ENCODE measurements around the gene TP53RK.
A peak's percentile ranks its signal among the peaks of the same experiment; 100 is the strongest.

TP53RK gene

DNA sequence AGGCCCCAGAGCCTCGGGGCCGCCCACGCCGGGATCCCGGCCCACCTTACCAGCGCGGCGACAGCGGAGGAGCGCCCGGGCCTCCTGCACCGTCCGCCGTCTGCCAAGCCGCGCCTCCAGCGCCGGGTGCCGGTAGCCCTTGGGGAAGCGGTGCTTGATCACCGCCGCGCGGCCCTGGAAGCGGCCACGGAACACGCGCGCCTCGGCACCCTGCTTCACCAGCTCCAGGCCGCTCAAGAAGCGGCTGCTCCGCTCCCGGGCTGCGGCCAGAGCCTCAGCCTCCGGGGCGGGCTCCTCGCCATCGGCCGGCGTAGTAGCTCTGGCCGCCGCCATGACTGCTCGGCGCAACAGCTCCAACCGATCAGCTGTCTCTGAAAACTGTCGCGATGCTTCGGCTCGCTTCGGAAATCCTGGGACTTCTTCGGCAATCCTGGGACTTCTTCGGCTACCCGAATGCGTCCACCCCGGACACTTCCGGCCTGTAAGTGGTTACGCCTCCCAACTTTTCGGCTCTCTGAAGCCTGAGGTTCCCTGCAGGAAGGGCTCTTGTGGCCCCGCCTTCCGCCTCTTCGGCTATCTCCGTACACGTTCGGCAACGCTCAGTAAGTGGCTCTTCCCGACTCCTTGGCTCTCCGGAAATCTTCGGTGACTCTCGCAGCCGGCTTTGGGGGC is at the start of gene TP53RK:
Gene TP53RK, minus strand, starts transcription at position 363 of the 672 bp plus-strand sequence. Its CDS starts 30 bp downstream, at position 333.
- Mint-ChIP-seq H3K27me3 (no peaks in the 10 kb centered on the region), H3K27ac (peak within 1 kb of the TSS; percentile 90), H3K9me3 (no peaks in the 10 kb centered on the region), H3K4me3 (peak within 1 kb of the TSS; percentile 97), H3K4me1 (peaks cover 27% of the 10 kb centered on the region), H3K36me3 (peaks cover 10% of the 10 kb centered on the region)
- ATAC-seq (ENCODE audit: low read depth), result peak; percentile 92
- DNase-seq (ENCODE audit: low spot score in 2 of 2), result peak; percentile 88 to 90

DNA sequence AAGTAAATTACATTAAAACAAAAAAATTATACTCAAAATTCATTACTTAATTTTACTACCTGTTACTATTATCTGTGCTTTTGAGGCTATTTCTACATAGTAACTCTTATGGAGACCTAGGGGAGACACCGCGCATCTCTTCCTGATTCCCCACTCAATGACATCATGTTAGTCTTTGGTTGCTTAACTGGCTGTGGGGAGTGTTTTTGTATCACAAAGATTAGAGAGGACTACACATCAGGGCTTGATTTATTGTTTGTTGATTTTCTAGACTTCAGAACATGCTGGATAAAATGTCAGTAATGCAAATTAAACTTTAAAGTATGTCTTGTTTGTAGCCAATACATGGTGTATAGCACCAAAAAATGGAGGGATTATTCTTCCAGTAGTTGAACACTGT is 46.2 kb upstream of the TP53RK start:
- no peaks in the 10 kb centered on the region for H3K4me1 Mint-ChIP-seq
- H3K9me3 Mint-ChIP-seq, result no peaks in the 10 kb centered on the region
- no peak for DNase-seq (ENCODE audit: low spot score in 2 of 2)
- H3K4me3 Mint-ChIP-seq, result no peak overlapping the region
- ATAC-seq (ENCODE audit: low read depth), result no peak
- H3K36me3 Mint-ChIP-seq, result no peaks in the 10 kb centered on the region
- no peak overlapping the region for H3K27ac Mint-ChIP-seq
- H3K27me3 Mint-ChIP-seq, result peaks cover 12% of the 10 kb centered on the region

DNA sequence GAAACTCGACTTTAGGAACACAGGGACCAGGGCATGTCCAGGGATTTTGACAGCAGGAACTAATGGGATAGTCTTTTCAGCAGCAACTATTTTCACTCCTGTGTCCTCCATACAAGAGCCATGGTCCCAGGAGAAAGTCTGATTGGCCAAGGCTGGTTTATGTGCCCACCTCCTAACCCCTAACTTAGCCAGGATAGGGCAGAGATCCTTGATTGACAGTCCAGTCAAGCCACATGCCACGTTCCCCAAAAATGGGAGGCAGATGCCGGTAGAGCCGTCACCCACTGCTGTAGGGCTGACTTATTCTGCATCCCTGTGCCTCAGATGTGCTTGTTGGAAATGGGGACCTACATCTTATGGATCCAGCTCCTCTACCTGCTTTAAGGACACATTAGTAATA is 42.5 kb upstream of the TP53RK start:
- DNase-seq (ENCODE audit: low spot score in 2 of 2) (no peak), ATAC-seq (ENCODE audit: low read depth) (no peak)
- H3K36me3 Mint-ChIP-seq, result no peaks in the 10 kb centered on the region
- H3K27ac Mint-ChIP-seq, result no peak overlapping the region
- H3K4me1 Mint-ChIP-seq, result no peaks in the 10 kb centered on the region
- H3K4me3 Mint-ChIP-seq, result no peak overlapping the region
- peaks cover 12% of the 10 kb centered on the region for H3K27me3 Mint-ChIP-seq
- peaks cover 2% of the 10 kb centered on the region for H3K9me3 Mint-ChIP-seq

DNA sequence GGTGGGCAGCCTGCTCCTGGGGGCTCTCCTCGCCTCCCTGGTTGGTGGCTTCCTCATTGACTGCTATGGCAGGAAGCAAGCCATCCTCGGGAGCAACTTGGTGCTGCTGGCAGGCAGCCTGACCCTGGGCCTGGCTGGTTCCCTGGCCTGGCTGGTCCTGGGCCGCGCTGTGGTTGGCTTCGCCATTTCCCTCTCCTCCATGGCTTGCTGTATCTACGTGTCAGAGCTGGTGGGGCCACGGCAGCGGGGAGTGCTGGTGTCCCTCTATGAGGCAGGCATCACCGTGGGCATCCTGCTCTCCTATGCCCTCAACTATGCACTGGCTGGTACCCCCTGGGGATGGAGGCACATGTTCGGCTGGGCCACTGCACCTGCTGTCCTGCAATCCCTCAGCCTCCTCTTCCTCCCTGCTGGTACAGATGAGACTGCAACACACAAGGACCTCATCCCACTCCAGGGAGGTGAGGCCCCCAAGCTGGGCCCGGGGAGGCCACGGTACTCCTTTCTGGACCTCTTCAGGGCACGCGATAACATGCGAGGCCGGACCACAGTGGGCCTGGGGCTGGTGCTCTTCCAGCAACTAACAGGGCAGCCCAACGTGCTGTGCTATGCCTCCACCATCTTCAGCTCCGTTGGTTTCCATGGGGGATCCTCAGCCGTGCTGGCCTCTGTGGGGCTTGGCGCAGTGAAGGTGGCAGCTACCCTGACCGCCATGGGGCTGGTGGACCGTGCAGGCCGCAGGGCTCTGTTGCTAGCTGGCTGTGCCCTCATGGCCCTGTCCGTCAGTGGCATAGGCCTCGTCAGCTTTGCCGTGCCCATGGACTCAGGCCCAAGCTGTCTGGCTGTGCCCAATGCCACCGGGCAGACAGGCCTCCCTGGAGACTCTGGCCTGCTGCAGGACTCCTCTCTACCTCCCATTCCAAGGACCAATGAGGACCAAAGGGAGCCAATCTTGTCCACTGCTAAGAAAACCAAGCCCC is 36.2 kb upstream of the TP53RK start:
- H3K27ac Mint-ChIP-seq, result no peak overlapping the region
- H3K27me3 Mint-ChIP-seq, result peaks cover 5% of the 10 kb centered on the region
- no peak for ATAC-seq (ENCODE audit: low read depth)
- H3K4me1 Mint-ChIP-seq, result no peaks in the 10 kb centered on the region
- no peaks in the 10 kb centered on the region for H3K36me3 Mint-ChIP-seq
- H3K9me3 Mint-ChIP-seq, result peaks cover 2% of the 10 kb centered on the region
- no peak overlapping the region for H3K4me3 Mint-ChIP-seq
- no peak for DNase-seq (ENCODE audit: low spot score in 2 of 2)

DNA sequence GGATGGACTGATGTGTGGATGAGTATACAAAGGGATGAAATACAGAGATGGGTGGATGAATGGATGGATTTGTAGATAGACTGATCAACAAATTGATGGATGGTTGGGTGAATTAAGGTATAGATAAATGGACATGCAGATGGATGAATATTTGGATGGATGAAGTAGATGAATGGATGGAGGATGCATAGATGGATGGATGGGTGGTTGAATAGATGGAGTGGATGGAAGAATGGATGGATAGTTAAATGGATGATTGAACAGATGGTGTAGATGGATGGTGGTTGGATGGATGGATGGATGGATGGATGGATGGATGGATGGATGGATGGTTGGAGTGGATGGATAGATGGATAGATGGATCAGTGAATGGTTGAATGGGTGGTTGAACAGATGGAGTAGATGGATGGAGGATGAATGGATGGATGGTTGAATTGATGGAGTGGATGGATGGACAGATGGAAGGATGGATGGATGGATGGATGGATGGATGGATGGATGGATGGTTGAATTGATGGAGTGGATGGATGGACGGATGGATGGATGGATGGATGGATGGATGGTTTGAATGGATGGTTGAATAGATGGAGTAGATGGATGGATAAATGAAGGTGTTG is 35.2 kb upstream of the TP53RK start:
- Mint-ChIP-seq H3K4me1 (no peaks in the 10 kb centered on the region), H3K36me3 (no peaks in the 10 kb centered on the region), H3K27ac (no peak overlapping the region), H3K4me3 (no peak overlapping the region), H3K27me3 (no peaks in the 10 kb centered on the region), H3K9me3 (peaks cover 1% of the 10 kb centered on the region)
- DNase-seq (ENCODE audit: low spot score in 2 of 2), result no peak
- ATAC-seq (ENCODE audit: low read depth), result no peak

DNA sequence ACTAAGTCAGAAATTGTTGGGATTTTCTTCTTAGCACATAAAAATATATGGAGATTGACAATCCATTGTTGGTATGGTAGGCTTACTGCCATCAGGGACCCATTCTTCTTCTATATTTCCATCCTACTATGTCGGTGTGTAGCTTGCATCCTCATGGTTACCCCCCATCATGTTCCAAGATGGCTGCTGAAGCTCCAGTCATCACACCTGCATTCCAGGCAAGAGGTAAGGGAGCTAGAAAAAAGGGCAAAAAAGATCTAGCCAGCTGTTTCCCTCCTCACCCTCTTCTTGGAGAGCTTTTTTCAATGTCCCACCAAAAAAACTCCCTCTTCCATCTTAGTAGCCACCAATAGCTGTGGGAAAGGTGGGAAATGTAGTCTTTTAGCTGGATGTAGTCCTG is 33.8 kb upstream of the TP53RK start:
- no peaks in the 10 kb centered on the region for H3K27me3 Mint-ChIP-seq
- H3K27ac Mint-ChIP-seq, result no peak overlapping the region
- no peaks in the 10 kb centered on the region for H3K4me1 Mint-ChIP-seq
- no peaks in the 10 kb centered on the region for H3K36me3 Mint-ChIP-seq
- ATAC-seq (ENCODE audit: low read depth), result no peak
- H3K4me3 Mint-ChIP-seq, result no peak overlapping the region
- DNase-seq (ENCODE audit: low spot score in 2 of 2), result no peak
- peaks cover 1% of the 10 kb centered on the region for H3K9me3 Mint-ChIP-seq

DNA sequence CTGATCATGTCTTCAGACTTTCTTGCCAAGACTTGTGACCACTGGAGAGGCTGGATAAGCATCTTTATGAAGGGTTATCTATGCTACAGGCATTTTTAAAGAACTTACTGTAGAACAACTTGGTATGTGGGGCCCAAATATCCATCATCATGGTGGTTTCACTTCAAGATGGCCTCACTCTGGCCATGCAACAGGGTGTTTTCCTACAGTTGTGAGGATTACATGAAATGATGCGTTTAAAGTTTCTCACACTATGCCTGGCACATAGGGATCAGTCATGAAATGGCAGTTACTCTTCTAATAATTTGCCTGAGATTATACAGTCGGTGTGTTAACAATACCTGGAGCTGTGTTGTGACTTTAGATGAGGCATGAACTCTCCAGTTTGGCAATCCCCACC is 33.2 kb upstream of the TP53RK start:
- ATAC-seq (ENCODE audit: low read depth) (no peak), DNase-seq (ENCODE audit: low spot score in 2 of 2) (no peak)
- Mint-ChIP-seq H3K36me3 (no peaks in the 10 kb centered on the region), H3K9me3 (peaks cover 1% of the 10 kb centered on the region), H3K27me3 (no peaks in the 10 kb centered on the region), H3K4me3 (no peak overlapping the region), H3K27ac (no peak overlapping the region), H3K4me1 (no peaks in the 10 kb centered on the region)

DNA sequence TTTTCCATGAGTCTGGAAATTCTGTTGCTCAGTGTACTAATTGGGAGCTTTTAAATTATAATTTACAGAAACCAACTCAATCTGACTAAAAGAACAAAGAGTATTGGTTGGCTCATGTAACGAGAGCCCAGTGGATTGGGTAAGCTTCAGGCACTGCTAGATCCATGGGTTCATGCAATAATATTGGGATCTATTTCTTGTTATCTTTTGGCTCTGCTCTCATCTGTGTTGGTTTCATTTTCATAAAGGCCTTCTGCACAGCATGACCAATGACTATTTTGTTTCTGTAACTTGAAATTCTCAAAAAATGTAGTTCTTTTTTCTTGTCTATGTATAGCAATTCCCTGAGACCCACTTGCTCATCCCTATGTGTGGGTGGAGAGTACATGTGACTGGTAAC is 32.2 kb upstream of the TP53RK start:
- Mint-ChIP-seq H3K9me3 (peaks cover 1% of the 10 kb centered on the region), H3K4me1 (no peaks in the 10 kb centered on the region), H3K27ac (no peak overlapping the region), H3K4me3 (no peak overlapping the region), H3K36me3 (no peaks in the 10 kb centered on the region), H3K27me3 (peaks cover 1% of the 10 kb centered on the region)
- DNase-seq (ENCODE audit: low spot score in 2 of 2), result no peak
- no peak for ATAC-seq (ENCODE audit: low read depth)

DNA sequence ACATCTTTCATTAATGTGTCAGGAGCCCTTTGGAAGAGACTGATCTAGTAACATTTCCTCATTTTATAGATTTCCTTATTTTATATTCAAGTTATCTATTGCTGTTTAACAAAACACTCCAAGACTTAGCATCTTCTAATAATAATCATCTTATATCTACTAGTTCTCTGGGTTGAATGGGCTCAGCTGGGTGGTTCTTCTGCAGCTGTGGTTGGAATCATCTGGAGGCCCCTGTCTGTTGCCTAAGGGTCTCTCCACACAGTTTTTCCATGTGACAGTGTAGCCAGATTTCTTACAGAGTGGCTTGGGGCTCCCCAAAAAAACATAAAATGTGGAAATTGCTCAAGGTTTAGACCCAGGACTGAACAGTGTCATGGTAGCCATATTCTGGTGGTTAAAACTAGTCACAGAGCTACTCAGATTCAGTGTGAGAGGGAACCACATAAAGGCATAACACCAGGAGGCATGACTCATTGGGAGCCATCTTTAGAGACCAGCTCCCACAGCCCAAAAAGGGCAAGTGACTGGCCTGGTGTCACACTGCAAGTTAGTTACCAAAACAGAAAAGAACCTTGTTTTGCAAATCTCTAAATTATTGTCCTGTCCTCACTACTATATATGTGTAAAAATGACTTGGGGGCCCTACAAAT is 31.7 kb upstream of the TP53RK start:
- Mint-ChIP-seq H3K27me3 (peaks cover 1% of the 10 kb centered on the region), H3K27ac (no peak overlapping the region), H3K9me3 (peaks cover 1% of the 10 kb centered on the region), H3K36me3 (no peaks in the 10 kb centered on the region), H3K4me3 (no peak overlapping the region), H3K4me1 (no peaks in the 10 kb centered on the region)
- ATAC-seq (ENCODE audit: low read depth) (no peak), DNase-seq (ENCODE audit: low spot score in 2 of 2) (no peak)

DNA sequence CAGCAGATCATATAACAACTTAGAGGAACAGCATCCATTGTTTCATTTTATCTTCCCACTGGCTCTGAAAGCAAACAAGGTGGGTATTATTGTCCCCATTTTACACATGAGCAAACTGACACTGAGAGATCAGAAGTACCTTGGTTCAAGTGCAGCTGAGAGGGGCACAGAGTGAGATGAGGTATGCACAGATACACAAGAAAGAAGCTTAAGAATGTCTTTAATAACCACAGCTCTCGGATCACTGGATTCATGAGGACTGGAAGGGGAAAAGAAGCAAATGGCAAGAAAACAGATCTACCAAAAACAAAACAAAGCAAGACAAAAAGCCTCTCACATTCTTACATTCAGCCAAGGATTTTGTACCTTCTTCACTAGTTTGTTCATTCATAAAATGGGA is 30.8 kb upstream of the TP53RK start:
- no peak overlapping the region for H3K27ac Mint-ChIP-seq
- peaks cover 1% of the 10 kb centered on the region for H3K9me3 Mint-ChIP-seq
- H3K27me3 Mint-ChIP-seq, result peaks cover 1% of the 10 kb centered on the region
- no peak for ATAC-seq (ENCODE audit: low read depth)
- no peaks in the 10 kb centered on the region for H3K4me1 Mint-ChIP-seq
- no peaks in the 10 kb centered on the region for H3K36me3 Mint-ChIP-seq
- H3K4me3 Mint-ChIP-seq, result no peak overlapping the region
- no peak for DNase-seq (ENCODE audit: low spot score in 2 of 2)

DNA sequence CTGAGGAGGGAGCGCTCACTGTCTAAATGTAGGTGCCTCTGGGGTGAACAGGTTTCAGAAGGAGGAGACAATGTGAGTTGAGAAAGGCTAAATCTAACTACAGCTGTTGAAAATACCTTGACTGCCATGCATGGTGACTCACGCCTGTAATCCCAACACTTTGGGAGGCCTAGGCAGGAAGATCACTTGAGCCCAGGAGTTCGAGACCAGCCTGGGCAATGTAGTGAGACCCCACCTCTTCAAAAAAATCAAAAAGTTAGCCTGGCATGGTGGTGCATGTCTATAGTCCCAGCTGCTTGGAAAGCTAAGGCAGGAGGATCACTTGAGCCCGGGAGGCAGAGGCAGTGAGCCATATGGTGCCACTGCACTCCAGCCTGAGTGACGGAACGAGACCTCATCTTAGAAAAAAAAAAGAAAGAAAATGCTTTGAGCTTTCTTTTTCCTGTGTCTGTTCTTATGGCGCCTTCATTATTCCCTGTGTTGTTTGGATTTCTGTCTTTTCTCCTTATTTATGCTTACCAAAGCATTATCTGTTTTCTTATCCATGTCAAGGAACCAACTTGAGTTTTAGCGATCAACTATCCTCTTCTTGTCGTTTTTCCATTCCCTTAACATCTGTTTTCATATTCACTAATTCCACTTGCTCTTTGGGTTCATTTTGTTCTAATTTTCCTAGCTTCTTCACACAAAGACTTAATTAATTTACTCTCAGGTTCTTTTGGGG is 28.7 kb upstream of the TP53RK start:
- Mint-ChIP-seq H3K4me1 (no peaks in the 10 kb centered on the region), H3K36me3 (no peaks in the 10 kb centered on the region), H3K27me3 (peaks cover 14% of the 10 kb centered on the region), H3K4me3 (no peak overlapping the region), H3K27ac (no peak overlapping the region), H3K9me3 (peaks cover 1% of the 10 kb centered on the region)
- DNase-seq (ENCODE audit: low spot score in 2 of 2), result no peak
- no peak for ATAC-seq (ENCODE audit: low read depth)

DNA sequence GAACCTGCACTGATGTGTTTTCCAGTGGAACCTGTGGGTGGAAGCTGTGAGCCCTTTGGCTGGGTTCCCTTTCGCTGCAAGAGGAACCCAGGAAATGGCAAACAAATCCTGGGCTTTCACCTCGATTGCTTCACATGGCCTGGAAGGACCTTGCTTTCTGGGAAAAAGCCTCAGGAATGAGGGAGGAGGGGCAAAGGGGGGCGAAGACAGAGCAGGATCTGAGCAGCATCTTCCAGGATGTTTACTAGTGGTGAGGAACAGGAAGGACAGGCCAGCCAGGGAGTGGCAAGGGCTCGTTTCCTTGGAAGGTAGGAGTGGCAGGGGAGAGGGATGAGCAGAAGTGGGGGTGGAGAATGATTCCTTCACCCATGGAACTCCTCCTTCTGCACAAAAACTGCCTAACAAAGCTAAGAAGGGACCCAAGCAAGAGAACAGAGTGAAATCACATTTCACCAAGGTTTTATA is 26.1 kb upstream of the TP53RK start:
- peaks cover under 1% of the 10 kb centered on the region for H3K9me3 Mint-ChIP-seq
- ATAC-seq (ENCODE audit: low read depth), result no peak
- H3K36me3 Mint-ChIP-seq, result no peaks in the 10 kb centered on the region
- no peak for DNase-seq (ENCODE audit: low spot score in 2 of 2)
- H3K27me3 Mint-ChIP-seq, result peaks cover 17% of the 10 kb centered on the region
- H3K4me1 Mint-ChIP-seq, result peaks cover 1% of the 10 kb centered on the region
- H3K4me3 Mint-ChIP-seq, result no peak overlapping the region
- H3K27ac Mint-ChIP-seq, result no peak overlapping the region
